HG03520 (cell line): ENCODE data around the gene DSC1.
"Not testable (repeated sequence)": the region's sequence is repeated elsewhere in the genome, so short reads cannot be mapped to it uniquely, and the experiment has no call there.

Source experiments
- ATAC-seq: cut with Tn5 transposase; IDR thresholded peaks from one replicate; pipeline ENCODE4 v1.9.1; 2021; ENCODE audit warnings: mild to moderate bottlenecking, moderate library complexity; ENCODE audit not compliant: unreplicated experiment

The DSC1 gene

DNA sequence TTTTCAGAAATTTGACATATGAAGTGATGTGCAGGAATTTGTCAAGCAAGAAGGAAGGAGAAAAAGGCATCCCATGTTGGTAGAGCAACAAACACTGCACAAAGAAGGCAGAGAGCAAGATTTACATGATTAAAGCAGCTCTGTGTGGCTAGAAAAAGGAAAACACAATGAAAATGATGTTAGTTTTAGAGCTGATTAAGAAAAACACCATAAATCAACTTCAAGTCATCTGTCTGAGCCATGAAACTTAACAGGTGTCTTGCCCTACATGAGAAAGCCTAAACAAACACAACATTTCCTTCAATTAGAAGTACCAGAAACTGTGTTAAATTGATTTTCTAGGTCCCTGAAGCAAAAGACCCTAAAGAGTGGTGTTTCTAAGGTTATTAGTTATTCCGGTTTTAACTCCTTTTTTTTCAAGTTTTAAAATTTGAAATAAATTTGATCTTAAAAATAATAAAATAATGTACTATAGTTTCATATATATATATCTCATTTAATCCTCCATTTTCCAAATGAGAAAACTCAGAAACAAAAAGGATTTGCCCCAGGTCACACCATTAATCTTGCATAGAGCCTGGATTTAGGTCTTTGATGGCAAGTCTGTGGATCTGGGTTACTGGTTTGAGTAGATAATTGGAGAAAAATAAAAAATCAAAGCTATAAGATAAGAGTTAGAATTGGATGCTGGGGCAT is 8.6 kb upstream of the DSC1 start:
- no peak for ATAC-seq

DNA sequence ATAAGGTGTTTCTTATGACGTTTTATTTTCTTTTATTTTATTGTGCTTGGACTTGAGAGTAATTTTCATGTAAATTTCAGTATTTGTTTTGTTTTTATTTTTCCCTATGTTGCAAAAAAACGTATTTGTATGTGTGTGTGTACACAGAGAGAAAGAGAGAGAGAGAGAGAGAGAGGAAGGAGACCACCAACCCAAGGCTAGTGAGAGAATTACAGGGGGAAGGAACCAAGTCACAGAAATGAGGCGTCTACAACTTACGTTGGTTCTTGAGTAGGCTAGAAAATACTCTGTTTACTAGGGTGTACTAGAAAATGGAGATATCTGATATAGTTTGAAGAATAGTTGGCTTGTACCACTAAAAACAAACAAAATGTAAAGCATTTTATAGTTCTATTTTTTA is 7.7 kb upstream of the DSC1 start:
- no peak for ATAC-seq

DNA sequence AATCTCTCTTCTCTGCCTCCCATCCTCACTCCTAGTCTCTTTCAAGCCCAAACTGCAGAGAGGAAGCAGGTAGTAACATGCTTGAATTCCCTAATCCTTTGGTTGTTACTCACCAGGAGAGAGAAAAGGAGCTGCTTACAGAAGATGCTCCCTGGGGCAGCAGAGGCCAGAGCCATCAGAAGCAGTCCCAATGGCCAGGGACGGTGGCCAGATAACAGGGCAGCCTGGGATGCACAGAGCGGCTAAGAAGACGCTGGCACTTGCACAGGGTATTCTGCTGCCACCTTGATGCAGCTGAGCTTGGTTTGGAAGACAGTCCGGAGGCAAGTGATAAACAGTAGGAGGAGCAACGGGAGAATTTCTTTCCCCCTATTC is 250 bp downstream of the DSC1 start:
- ATAC-seq: no peak

GRCh38 chr18:31161757-31162418 is 768 bp downstream of the DSC1 start:
- ATAC-seq: no peak

DNA sequence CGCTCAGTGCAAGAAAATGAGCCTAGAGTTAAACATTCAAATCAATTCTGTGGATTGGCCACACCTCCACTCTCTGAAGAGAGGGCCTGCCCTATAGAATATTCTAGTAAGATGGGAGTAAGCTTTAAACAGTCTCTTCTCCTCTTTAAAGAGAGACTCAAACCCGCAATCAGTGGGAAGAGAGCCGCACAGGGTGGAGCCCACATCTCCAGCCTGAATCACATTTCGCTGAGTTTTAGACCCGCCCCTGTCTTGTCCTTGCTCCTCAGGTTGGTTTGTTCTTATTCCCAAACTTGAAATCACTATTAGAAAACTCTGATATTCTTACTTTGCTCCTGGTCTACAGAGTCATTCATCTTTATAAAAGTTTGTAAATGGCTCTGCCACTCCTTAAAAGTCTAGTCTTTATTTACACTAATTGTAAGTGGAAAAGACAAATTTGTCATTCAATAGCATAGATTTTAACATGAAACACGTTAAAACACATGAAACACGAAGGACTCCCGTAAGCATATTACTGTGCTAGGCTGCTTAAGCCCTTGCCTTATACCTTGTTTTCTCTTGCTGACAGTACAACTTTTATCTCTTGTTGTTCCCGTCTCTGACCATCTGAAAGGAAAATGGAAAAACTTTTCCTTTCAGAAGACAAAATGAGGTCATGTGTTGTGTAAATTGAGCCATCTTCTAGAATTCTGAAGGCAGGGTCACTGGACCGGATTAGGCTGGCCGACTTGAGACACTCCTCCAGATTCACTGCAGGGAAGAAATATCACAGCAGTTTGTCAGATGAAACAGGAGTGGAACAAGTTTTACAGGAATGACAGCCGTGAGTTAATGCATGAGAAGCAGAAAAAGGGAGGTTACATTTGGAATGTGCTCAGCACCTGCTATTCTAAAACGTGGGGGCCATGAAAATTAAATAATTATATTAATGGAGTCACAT is 5.6 kb downstream of the DSC1 start:
- no peak for ATAC-seq

- no peak for ATAC-seq
Observed at GRCh38 chr18:31155498-31155897, 7.2 kb downstream of the DSC1 start.

GRCh38 chr18:31154181-31154580 is 8.5 kb downstream of the DSC1 start:
- ATAC-seq: no peak

- ATAC-seq: no peak
Observed at GRCh38 chr18:31149351-31149750, 13.3 kb downstream of the DSC1 start.

GRCh38 chr18:31148600-31148999 is 14.1 kb downstream of the DSC1 start:
- no peak for ATAC-seq

DNA sequence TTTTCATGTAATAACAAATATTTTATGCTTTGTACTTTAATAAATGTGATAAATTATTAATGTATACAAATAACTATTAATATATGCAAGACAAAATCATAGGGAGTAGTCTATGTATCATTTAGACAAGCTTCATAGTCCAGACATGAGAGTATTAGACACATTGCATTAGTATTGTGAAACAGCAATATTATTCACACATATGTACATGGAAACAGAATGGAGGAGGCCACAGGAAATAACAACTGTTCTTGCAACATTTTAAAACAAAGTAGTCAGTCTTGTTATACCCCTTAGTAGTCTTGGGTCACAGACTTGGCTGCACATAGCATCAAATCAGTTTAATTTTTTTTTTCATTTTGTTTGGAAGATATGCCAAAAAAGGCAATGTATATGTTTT is 15.8 kb downstream of the DSC1 start:
- no peak for ATAC-seq

DNA sequence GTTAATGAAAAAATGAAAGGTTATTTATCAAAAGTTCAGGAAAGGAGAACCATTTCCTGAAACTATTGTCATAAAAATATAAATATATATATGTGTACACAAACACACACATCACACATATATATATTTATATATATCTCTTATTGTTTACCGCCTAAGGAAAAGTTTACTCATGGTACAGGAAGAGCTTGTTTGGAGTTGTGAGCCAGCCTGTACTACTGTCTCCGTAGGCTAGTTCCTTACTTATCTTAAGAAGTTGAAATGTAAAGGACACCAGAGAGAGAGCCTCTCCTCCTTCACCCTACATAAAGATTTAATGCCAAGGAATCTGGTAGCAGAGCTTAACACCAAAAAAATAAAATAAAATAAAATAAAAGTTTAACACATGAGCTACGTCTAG is 19.6 kb downstream of the DSC1 start:
- no peak for ATAC-seq

GRCh38 chr18:31138709-31139108 is 23.9 kb downstream of the DSC1 start:
- no peak for ATAC-seq

- no peak for ATAC-seq
Observed at GRCh38 chr18:31134988-31135529, 27.6 kb downstream of the DSC1 start.

- ATAC-seq: no peak
Observed at GRCh38 chr18:31129398-31130115, 33.1 kb downstream of the DSC1 start.

DNA sequence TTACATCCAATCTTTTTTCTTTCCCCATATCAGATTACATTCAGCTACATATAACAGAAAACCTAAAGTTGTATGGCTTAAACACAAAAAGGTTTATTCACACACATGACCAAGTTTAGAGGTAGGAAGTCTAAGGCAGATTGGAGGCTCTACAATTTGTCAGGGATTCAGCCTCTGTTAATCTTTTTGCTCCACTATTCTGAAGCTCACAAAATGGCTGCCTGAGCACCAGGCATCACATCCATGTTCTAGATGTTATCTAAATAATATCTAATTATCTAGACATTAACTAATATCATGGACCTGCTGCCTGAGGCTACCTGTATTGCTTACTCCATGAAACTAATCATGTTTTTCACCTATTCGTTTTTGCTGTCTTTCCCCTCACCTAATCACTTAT is 36.8 kb downstream of the DSC1 start:
- no peak for ATAC-seq

- ATAC-seq: not testable (repeated sequence)
Observed at GRCh38 chr18:31123125-31123524, 39.5 kb downstream of the DSC1 start.

DNA sequence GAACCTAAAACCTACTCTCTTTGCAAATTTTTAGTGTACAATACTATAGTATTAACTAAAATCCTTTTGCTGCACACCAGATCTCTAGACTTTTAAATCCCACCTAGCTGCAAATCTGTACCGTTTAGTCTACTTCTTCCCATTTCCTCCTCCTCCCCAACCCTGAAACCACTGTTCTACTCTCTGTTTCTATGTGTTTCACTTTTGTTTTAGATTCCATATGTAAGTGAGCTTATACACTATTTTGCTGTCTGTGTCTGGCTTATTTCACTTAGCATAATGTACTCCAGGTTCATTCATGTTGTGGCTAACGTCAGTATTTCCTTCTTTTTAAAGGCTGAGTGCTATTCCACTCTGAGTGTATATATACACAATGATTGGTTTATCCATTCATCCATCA is 42.1 kb downstream of the DSC1 start:
- no peak for ATAC-seq

DNA sequence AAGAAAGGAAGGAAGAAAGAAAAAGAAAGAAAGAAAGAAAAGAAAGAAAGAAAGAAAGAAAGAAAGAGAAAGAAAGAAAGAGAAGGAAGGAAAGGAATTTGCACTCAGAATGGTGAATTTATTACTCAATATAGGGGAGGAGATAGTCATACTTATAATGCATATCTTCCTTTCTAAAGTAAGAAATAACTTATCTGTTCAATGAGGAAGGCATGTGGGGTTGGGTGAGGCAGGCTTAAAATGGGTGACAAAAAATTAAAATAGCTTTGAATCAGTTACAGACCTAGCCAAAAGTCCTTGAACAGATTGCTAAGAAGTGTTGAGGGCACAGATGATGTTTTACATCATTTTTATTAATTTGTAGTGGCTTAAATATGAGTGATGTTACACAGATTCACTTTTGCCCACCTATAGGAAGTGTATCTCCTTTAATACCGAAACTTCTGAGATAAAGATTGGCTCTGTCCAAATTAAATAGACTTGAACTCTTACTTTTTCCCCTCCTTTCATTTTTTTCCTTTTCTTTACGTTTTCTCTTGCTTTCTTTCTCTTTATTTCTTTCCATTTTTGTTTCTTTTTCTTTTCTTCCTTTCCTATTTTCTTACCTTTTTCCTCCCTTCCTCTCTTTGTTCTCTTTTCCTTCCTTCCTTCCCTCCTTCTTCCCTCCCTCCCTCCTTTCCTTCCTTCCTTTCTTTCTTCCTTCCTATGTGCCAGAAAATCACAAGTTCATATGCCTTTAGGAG is 45.6 kb downstream of the DSC1 start:
- ATAC-seq: no peak

GRCh38 chr18:31112804-31113203 is 49.9 kb downstream of the DSC1 start:
- no peak for ATAC-seq

DNA sequence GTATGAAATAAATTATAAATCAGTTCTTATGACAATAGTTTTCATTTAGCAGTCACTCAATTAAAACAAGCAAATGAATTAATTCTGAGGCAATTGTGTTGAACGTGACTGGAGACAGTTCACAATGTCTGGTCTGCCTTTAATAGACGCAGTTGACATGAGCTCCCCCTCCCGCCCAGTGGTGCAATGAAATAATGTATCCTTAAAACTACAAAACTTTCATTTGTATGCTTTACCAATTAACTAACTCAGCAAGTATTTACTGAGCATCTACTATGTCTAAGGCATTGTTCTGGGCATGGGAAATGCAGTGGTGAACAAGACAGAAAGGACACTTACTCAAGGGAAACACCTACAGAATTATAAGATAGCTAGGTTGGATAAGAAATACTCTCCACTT is 56.9 kb downstream of the DSC1 start:
- ATAC-seq: no peak
